SIG-M5 treated with dmso at 0.1 percent for 504 hours (cell line): ENCODE results near the gene PPP1CC.

ENCODE experiments used
- DNase-seq: peaks from one replicate; lab custom pipeline; 2025; ENCODE audit not compliant: unreplicated experiment; lab: John Stamatoyannopoulos, UW

Gene PPP1CC

DNA sequence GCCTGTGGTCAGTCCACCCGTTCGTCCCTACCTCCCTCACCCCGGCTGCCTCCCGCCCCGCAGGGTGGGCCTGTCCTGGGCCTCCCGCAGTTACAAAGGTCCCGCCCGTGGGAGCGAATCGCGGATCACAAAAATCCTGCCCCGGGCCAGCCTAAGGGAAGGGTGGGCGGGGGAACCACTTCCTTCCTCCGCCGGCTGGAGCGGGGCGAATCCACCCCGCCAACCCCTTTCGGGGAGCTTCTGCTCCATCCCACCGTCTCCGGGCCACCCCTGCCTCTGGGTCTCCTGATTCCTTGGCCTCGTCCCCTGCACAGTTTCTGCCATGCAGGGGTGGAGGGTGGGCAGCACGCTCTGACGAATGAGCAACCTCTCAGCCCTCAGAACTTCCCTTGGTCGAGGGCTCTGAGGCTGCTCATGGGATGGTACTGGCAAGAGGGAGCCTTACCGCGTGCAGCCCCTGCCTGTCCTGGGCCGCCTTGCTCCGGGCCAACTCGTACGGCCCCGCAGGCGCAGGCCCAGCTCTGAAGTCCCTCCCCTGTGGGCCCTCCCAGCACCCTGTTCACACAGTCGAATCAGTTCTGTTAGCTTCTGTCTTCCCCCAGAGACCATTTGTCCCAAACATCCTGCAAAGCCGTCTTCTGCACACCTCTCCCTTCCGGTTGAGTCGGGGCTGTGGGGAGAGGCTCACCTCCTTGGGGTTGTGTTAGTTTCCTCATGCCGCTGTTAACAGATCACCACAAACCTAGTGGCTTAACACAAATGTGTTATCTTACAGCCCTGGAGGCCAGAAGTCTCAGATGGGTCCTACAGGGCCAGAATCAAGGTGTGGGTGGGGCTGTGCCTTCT lies 53.2 kb downstream of the PPP1CC start:
- no peak for DNase-seq

DNA sequence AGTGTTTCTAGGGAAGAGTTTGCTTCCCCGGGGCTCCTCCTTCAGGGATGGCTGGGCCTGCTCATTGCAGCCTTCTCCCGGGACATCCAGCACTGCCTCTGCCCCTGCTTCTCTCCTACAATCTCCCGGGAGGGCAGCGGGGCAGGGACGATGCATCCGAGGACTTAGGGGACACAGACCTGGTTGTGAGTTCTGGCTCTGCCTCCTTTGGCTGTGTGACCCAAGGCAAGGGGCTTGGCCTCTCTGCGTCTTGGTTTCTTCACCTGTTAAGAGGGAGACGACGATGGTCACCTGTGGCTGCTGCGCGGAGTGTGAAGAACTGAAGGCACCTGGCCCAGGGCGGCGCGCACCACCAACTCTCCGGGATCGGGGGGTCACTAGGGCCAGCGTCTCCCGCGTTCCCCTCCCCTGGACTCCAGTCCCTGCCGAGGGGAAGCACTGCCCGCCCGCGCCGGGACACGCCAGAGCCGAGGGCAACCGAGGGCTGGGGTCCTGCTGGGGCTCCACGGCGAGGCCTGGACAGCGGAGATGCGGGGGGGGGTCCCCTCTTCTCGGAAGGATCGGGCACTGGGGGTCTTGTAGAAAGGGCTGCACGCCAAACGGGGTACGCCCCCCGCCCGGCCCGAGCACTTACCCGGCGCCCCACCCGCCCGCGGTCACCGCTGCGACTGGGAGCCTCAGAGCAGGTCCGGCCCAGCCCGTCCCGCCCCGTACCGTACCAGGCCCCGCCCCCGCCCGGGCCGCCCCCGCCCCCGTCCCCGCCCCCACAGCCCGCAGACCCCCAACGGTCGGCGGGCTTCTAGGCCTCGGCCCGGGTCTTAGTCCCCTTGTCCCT lies 54.0 kb downstream of the PPP1CC start, which contains the start of gene HVCN1:
Gene HVCN1 (minus strand): TSS at position 670 of the 835 bp plus-strand sequence. CDS start 5,870 bp downstream, outside the sequence.
- no peak for DNase-seq

DNA sequence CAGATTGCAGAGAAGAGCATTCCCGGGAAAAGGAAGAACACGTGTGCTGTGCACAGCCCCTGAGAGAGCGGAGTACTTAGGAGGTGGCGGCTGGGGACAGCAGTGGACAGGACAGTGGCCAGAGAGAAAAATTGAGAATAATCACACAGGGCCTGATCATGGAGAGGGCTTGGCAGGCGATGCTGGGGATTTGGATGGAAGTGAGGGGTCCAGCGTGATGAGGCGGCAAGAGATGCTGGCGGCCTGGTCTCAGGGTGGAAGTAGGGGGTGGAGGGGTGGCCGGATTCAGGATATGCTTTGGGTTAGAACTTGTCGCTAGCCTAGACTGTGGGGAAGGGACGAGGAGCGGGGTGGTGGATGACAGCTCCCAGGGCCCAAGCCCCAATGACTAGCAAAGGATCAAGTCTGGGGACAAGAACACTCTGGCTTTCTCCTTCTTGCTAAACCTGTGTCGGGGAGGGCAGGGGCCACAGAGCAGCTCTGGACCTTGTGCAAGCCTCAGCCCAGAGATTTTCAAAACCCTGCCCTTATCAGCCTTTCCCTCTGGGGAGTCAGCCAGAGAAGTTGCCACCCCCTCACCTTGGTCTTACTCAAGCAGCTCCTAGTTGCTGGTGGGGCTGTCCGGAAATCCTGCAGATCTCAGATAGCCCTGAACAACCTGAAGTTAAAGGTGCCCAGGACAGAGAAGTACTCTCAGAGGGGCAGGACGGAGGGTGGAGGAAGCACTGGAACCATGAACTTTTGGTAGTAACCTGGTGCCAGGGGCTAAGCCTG lies 55.1 kb downstream of the PPP1CC start:
- no peak for DNase-seq

DNA sequence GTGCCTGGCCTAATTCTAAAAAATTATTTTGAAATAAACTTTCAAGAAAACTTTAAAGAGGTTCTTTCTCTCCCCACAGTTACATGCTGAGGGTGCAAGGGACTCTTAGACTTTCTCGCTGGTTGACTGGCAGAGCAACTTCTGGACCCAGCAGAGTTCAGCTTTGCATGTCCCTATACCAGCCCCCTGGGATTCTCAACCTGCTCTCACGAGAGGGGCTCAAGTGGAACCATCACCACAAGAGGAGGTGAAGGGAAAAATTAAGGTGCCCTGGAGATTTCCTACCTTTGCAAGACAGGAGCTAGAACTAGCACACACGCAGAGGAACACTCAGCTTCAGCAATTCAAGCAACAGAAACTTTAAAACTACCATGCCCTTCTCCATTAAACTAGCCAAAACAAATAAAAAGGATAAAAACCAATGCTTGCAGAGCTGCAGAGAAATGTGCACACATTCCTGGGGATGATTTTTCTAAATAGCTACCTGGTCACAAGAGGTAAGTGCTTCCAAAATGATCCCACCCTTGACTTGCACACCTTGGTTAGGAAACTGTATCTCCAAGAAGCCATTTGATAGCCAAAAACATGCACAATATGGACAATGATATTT lies 56.3 kb downstream of the PPP1CC start:
- no peak for DNase-seq

DNA sequence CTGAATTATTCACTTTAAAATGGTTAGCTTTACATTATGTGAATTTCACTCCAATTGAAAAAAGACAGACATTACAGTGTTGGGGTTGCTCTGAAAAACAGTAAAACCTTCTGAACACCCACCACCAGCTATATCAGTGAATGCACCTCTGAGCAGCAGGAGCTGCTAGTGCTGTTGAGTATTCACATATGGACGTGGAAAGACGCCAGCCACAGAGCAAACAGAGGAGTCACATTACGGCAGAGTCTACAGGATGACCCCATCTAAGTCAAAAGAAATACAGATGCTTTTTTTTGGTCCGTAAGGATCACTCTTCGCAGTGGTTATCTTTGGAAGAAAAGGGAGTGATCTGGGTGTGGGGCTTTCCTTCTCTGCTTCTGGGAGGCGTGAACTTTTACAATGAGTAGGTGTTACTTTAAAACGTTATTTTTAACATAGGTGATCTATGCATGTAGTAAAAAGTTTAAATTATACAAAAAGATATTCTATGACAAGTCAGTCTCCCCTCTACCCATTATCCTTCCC lies 58.3 kb downstream of the PPP1CC start:
- DNase-seq, result no peak

DNA sequence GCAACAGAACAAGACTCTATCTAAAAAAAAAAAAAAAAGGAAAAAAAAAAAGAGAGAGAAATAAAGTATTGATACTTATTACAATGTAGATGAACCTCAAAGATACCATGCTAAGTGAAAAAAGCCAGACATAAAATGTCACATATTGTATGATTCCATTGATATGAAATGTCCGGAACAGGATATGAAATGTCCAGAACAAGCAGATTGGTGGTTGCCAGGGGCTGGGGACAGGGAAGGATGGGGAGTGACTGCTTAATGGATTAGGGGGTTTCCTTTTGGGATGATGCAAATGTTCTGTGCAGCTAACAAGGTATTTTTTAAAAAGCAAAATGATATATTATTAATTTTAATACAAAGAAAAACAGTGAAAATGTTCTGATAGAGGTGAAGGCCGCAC lies 58.8 kb downstream of the PPP1CC start:
- no peak for DNase-seq

DNA sequence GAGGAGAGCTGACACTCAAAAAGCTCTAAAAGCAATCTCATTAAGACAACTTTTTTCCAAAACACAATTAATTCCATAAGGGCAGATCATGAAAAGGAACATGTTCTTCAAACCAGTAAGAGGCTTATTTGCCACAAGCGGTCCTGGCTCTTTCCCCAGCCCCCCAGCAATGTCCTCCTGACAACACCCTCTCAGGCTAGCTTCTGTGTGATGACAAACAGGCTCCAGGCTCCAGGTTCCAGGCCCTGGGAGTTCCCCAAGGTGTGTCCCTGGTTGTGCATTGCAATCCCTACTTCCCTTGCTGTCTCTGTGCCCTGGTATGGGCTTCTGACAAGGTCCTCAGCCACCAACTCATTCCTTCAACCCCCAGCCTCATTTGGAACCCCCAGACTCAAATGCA lies 62.7 kb downstream of the PPP1CC start:
- DNase-seq, result no peak

DNA sequence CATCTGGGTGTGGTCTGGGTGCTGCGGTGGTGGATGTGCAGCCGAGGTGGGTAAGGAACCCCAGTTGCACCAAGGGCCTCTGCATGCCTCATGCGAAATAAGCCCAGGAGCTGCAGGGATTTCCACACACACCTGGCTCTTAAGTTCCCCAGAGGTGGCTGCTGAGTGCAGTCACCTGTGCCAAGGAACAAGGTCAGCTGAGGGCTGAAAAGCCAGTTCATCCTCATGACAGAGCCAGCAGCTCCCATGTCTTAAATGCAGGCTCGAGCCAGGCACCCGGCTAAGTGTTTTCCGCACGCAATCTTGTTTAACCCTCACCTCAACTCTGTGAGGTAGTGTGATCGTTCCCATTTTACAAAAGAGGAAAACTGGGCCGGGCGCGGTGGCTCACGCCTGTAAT lies 63.5 kb downstream of the PPP1CC start:
- no peak for DNase-seq

DNA sequence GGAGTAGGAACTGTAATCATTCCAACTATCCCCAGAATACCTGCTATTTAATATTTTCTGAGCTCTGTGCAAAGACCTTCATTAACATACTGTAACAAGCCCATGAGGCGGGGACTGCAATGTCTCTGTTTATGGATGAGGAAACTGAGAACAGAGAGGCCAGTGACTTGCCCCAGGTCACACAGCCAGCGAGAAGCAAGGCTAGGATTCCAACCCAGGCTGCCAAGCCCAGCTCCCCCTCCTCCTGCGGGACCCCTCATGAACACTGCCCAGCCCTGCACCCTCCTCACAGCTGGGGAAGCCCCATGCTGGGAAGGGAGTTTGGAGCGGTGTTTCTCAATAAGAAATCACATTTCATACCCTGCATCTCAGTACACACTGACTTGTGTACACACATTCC lies 64.7 kb downstream of the PPP1CC start:
- no peak for DNase-seq

DNA sequence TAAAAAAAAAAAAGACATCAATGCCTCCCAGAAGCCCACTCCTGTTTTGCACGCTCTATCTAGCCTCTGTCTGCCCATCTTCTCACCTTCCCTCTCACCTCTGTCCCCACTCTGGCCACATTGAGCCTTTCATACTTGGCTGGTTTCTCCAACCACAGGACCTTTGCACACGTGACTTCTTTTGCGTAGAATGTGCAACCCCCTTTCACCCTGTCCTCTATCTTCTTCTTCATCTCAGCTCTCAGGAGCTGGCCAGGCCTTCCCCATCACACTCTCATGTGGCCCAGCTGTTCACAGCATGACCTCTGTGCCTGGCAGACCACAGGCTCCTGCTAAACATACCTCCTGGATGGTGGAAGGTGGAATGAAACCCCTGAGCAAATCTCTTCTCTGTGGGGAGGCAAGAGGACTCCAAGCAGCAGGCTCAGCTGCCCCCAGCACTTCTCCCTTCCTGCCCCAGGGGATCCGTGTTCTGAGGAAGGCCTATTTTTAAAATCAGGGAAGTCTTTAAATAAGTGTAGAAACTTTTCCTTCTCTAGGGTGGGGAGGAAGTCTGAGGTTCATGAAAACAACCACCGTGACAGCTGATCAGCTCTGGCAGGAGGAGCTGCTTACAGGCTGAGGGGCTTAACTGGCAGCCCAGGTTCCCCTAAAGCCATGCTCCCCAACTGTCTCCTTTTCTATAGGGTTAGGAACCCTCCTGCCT lies 65.3 kb downstream of the PPP1CC start:
- DNase-seq, result peak; percentile 94

DNA sequence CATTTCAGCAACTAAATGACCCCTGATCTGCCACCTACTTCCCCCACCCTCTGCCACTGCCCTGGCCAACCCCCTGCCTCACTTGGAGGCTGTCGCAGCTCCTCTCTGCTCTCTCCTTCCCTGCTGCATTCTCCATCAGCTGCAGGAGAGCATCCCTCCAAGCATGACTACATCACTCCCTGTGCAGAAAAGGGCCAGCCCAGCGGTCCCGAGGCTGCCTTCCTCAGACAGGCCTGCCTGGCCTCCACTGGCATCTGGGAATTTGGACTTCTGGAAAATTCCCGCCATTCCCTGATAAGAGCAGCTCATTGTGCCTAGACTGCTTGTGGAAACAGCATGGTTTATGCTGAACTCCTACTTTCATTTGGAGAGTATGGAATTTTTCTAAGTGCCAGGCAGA lies 66.5 kb downstream of the PPP1CC start:
- DNase-seq, result no peak

DNA sequence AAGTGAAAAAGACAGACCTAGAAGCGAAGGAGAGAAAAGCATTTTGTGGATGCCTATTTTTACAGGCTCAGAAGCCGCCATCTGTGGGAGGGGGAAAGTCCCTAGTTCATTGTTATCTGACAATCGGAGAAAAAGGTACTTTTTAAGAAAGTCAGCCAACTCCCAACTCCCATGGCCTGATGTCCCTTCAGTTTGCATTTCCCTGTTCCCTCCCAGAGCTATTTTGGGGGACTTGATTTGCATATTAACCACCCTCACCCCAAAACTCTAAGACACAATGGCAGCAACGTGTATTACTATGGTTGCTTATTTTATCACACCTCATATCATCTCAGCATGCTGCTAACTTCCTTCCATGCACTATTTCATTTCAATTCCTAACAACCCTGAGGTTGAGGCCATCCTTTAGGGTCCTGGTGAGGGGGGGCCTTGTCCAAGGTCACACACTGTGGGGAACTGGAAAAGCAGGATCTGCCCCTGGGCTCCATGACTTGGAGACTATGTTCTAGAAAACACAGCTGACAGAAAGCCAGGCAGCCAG lies 72.5 kb downstream of the PPP1CC start:
- DNase-seq, result no peak
